ENCODE data around the gene STX11. TPM values are rescaled to one million over a fixed set of nuclear protein-coding genes. Genes with fewer than 3 reads are reported as not detected.
A peak's percentile ranks its signal among the peaks of the same experiment; 100 is the strongest.

Gene STX11
- total and polyA plus RNA-seq, 2 experiments from 2014 or later = 0.98 to 1.6 TPM

- Histone ChIP-seq H3K36me3 (no peaks in the 10 kb centered on the region), H3K27me3 (peaks cover 10% of the 10 kb centered on the region), H3K4me3 (no peak overlapping the region), H3K27ac (no peak overlapping the region), H3K9me3 (ENCODE audit: low read depth) (no peaks in the 10 kb centered on the region), H3K4me1 (ENCODE audit: low read depth) (no peaks in the 10 kb centered on the region)
- no peak for TF ChIP-seq CTCF (IDR thresholded peaks at IDR 0.05; ENCODE audit: low read depth, low read length)
- DNase-seq (ENCODE audit: low read depth in 1 of 2, low spot score in 1 of 2) = no peak
Measured at GRCh38 chr6:144143106-144143505, 7.2 kb upstream of the STX11 start.

GRCh38 chr6:144143878-144144277 lies 6.4 kb upstream of the STX11 start:
- no peak for DNase-seq (ENCODE audit: low read depth in 1 of 2, low spot score in 1 of 2)

GRCh38 chr6:144144996-144145395 lies 5.3 kb upstream of the STX11 start:
- no peak for DNase-seq (ENCODE audit: low read depth in 1 of 2, low spot score in 1 of 2)
- TF ChIP-seq CTCF (IDR thresholded peaks at IDR 0.05; ENCODE audit: low read depth, low read length) = no peak
- no peak overlapping the region for H3K27ac ChIP-seq
- peaks cover 29% of the 10 kb centered on the region for H3K27me3 ChIP-seq
- H3K36me3 ChIP-seq = no peaks in the 10 kb centered on the region
- no peaks in the 10 kb centered on the region for H3K9me3 ChIP-seq (ENCODE audit: low read depth)
- H3K4me3 ChIP-seq = no peak overlapping the region
- H3K4me1 ChIP-seq (ENCODE audit: low read depth) = no peaks in the 10 kb centered on the region

More at GRCh38 chr6:144143878-144144277, 6.4 kb upstream of the STX11 start:
- Histone ChIP-seq H3K4me1 (ENCODE audit: low read depth) (no peaks in the 10 kb centered on the region), H3K27ac (no peak overlapping the region), H3K4me3 (no peak overlapping the region), H3K9me3 (ENCODE audit: low read depth) (no peaks in the 10 kb centered on the region), H3K27me3 (peaks cover 18% of the 10 kb centered on the region), H3K36me3 (no peaks in the 10 kb centered on the region)
- TF ChIP-seq CTCF (IDR thresholded peaks at IDR 0.05; ENCODE audit: low read depth, low read length) = no peak

GRCh38 chr6:144145541-144145940 lies 4.8 kb upstream of the STX11 start:
- Histone ChIP-seq H3K4me3 (no peak overlapping the region), H3K27me3 (peaks cover 32% of the 10 kb centered on the region), H3K9me3 (ENCODE audit: low read depth) (no peaks in the 10 kb centered on the region), H3K4me1 (ENCODE audit: low read depth) (no peaks in the 10 kb centered on the region), H3K36me3 (no peaks in the 10 kb centered on the region), H3K27ac (no peak overlapping the region)
- TF ChIP-seq CTCF (IDR thresholded peaks at IDR 0.05; ENCODE audit: low read depth, low read length) = no peak
- no peak for DNase-seq (ENCODE audit: low read depth in 1 of 2, low spot score in 1 of 2)

GRCh38 chr6:144148886-144149285 lies 1.4 kb upstream of the STX11 start:
- Histone ChIP-seq H3K27ac (no peak overlapping the region), H3K4me3 (no peak overlapping the region), H3K9me3 (ENCODE audit: low read depth) (no peaks in the 10 kb centered on the region), H3K4me1 (ENCODE audit: low read depth) (no peaks in the 10 kb centered on the region), H3K27me3 (peaks cover 52% of the 10 kb centered on the region), H3K36me3 (no peaks in the 10 kb centered on the region)
- no peak for TF ChIP-seq CTCF (IDR thresholded peaks at IDR 0.05; ENCODE audit: low read depth, low read length)
- no peak for DNase-seq (ENCODE audit: low read depth in 1 of 2, low spot score in 1 of 2)

- no peaks in the 10 kb centered on the region for H3K4me1 ChIP-seq (ENCODE audit: low read depth)
- no peak overlapping the region for H3K27ac ChIP-seq
- no peak for DNase-seq (ENCODE audit: low read depth in 1 of 2, low spot score in 1 of 2)
- H3K4me3 ChIP-seq = peak overlapping the region; percentile 99
- H3K27me3 ChIP-seq = peaks cover 52% of the 10 kb centered on the region
- TF ChIP-seq CTCF (IDR thresholded peaks at IDR 0.05; ENCODE audit: low read depth, low read length) = no peak
- no peaks in the 10 kb centered on the region for H3K36me3 ChIP-seq
- H3K9me3 ChIP-seq (ENCODE audit: low read depth) = no peaks in the 10 kb centered on the region
Measured at GRCh38 chr6:144149558-144149893, 791 bp upstream of the STX11 start.

Measured in cardiac muscle cell (in vitro differentiated cells and primary cell).